Keratinocyte (primary cell): ENCODE data around the gene CLIP4. TPM values are rescaled to one million over a fixed set of nuclear protein-coding genes. Genes with fewer than 3 reads are reported as not detected.

Source experiments
- DNase-seq: peaks from one replicate; pipeline ENCODE4 v3.0.0-alpha.2; 2011; ENCODE audit warnings: low read depth, missing footprints, low spot score
- FAIRE-seq: peaks from 2 replicates; lab custom pipeline; 2011; peaks lifted over from hg19 to GRCh38; lab: Jason Lieb, UNC
- H2AFZ ChIP-seq: 2 replicates; pipeline ENCODE4 v1.6.0; 2012; ENCODE audit warnings: low read length, control low read depth, inconsistent platforms; ENCODE audit not compliant: control insufficient read depth
- H3K27ac ChIP-seq: 2 replicates; pipeline ENCODE4 v1.5.1; 2011; ENCODE audit warnings: low read length; ENCODE audit not compliant: control insufficient read depth, insufficient read depth
- H3K27me3 ChIP-seq: 3 replicates; pipeline ENCODE4 v1.6.0; 2011; ENCODE audit warnings: low read length; ENCODE audit not compliant: control insufficient read depth, insufficient read depth; ENCODE audit errors: extremely low read depth
- H3K36me3 ChIP-seq, 2 experiments: 2 replicates in 1 of 2; 3 replicates in 1 of 2; pipeline ENCODE4 v1.5.1; 2011; ENCODE audit warnings: low read length in 2 of 2, mild to moderate bottlenecking in 1 of 2; ENCODE audit not compliant: control insufficient read depth in 2 of 2, insufficient read depth in 2 of 2; ENCODE audit errors: extremely low read depth in 1 of 2
- H3K4me1 ChIP-seq: 3 replicates; pipeline ENCODE4 v1.5.1; 2011; ENCODE audit warnings: low read length; ENCODE audit not compliant: control insufficient read depth, insufficient read depth; ENCODE audit errors: extremely low read depth
- H3K4me2 ChIP-seq: 3 replicates; pipeline ENCODE4 v1.6.0; 2011; ENCODE audit warnings: low read depth, low read length; ENCODE audit not compliant: control insufficient read depth, insufficient read depth; ENCODE audit errors: extremely low read depth
- H3K4me3 ChIP-seq, 3 experiments: fragments of 200-600 bp in 1 of 3; sonication (generic) in 1 of 3; 2 replicates in 2 of 3; 3 replicates in 1 of 3; pipeline ENCODE4 v1.5.1; 2011 to 2016; ENCODE audit warnings: low read length in 3 of 3, mild to moderate bottlenecking in 3 of 3, control low read depth in 2 of 3, inconsistent platforms in 1 of 3, low read depth in 1 of 3, mixed read lengths in 1 of 3, mixed run types in 1 of 3, moderate library complexity in 1 of 3; ENCODE audit not compliant: control insufficient read depth in 2 of 3, insufficient read depth in 2 of 3; ENCODE audit errors: extremely low read depth in 1 of 3
- H3K79me2 ChIP-seq: 2 replicates; pipeline ENCODE4 v1.6.0; 2012; ENCODE audit warnings: low read length; ENCODE audit not compliant: control insufficient read depth, insufficient read depth
- H3K9ac ChIP-seq: 3 replicates; pipeline ENCODE4 v1.6.0; 2011; ENCODE audit warnings: low read length; ENCODE audit not compliant: control insufficient read depth, insufficient read depth; ENCODE audit errors: extremely low read depth
- H3K9me1 ChIP-seq: 3 replicates; pipeline ENCODE4 v1.6.0; 2011; ENCODE audit warnings: low read length; ENCODE audit not compliant: control insufficient read depth, insufficient read depth; ENCODE audit errors: extremely low read depth
- H3K9me3 ChIP-seq: 2 replicates; pipeline ENCODE4 v1.5.1; 2012; ENCODE audit warnings: low read depth, low read length; ENCODE audit not compliant: control insufficient read depth
- H4K20me1 ChIP-seq: 3 replicates; pipeline ENCODE4 v1.6.0; 2011; ENCODE audit warnings: low read length; ENCODE audit not compliant: control insufficient read depth, insufficient read depth; ENCODE audit errors: extremely low read depth
- CTCF ChIP-seq, 3 experiments: IDR thresholded peaks in 1 of 3; conservative IDR thresholded peaks in 1 of 3; optimal IDR thresholded peaks in 1 of 3; 2 replicates in 2 of 3; 3 replicates in 1 of 3; pipeline versions ENCODE3 to v1.5.1; 2011; ENCODE audit warnings: low read length in 3 of 3, mild to moderate bottlenecking in 3 of 3, moderate library complexity in 2 of 3, control low read depth in 1 of 3, inconsistent platforms in 1 of 3; ENCODE audit not compliant: insufficient read depth in 2 of 3; ENCODE audit errors: extremely low read depth in 1 of 3
- EZH2 ChIP-seq: IDR thresholded peaks from one replicate; pipeline ENCODE4 v1.6.1; 2012; ENCODE audit warnings: inconsistent platforms, mild to moderate bottlenecking, low read length, moderate library complexity
- dilution Hi-C: fragments of 300-500 bp; cut with MboI; formaldehyde crosslinking; loops from one replicate; pipeline ENCODE4 v1.7.0; 2020; ENCODE audit warnings: low sequenced_read_pairs; ENCODE audit not compliant: extremely low pct_ligation_motif_present
- polyA plus RNA-seq, 5 experiments: library from polyadenylated mRNA; depleted of rRNA in 3 of 5; stranded (reverse) in 3 of 5; stranded (forward) in 1 of 5; unstranded in 1 of 5; fragments of >200 nt; gene quantifications; 1 replicate in 1 of 5; 2 replicates in 3 of 5; 3 replicates in 1 of 5; pipeline versions ENCODE4 v1.2.1 to v1.2.3, GENCODE V29; 2011 to 2012; ENCODE audit warnings: missing spikeins in 2 of 5, low read depth in 1 of 5, low replicate concordance in 1 of 5

The CLIP4 gene
- polyA plus RNA-seq, 1 donor (not counting 4 experiments of a cell fraction or from before 2014, with no cell fraction given): 46.6 TPM

GRCh38 chr2:29130295-29130694, 15.1 kb downstream of the CLIP4 start:
- H3K4me3 ChIP-seq: peak overlapping the region in 2 of 3 experiments; percentile 25 to 46
- DNase-seq: peak; percentile 66
- peak overlapping the region; percentile 62 for H3K4me2 ChIP-seq
- peak overlapping the region; percentile 85 for H3K27ac ChIP-seq
- TF ChIP-seq CTCF (optimal IDR thresholded peaks at IDR 0.05 in 1 of 3, IDR thresholded peaks at IDR 0.05 in 1 of 3, conservative IDR thresholded peaks at IDR 0.05 in 1 of 3; ENCODE audit: extremely low read depth in 1 of 3, insufficient read depth in 2 of 3, low read length in 3 of 3): no peak
- no peak for TF ChIP-seq EZH2
- H3K4me1 ChIP-seq: peaks cover 35% of the 10 kb centered on the region
- H4K20me1 ChIP-seq: no peaks in the 10 kb centered on the region
- peak overlapping the region; percentile 66 for H3K9ac ChIP-seq
- dilution Hi-C loops: no loop called here
- peaks cover 29% of the 10 kb centered on the region for H3K79me2 ChIP-seq
- H3K36me3 ChIP-seq: peaks cover 13 to 19% of the 10 kb centered on the region in 2 experiments
- peak overlapping the region; percentile 15 for H2AFZ ChIP-seq
- FAIRE-seq: peak; percentile 97
- H3K27me3 ChIP-seq: no peaks in the 10 kb centered on the region
- no peaks in the 10 kb centered on the region for H3K9me3 ChIP-seq
- H3K9me1 ChIP-seq: no peaks in the 10 kb centered on the region

GRCh38 chr2:29134933-29135332, 19.7 kb downstream of the CLIP4 start:
- Histone ChIP-seq H3K4me1 (peaks cover 10% of the 10 kb centered on the region), H4K20me1 (no peaks in the 10 kb centered on the region), H3K27me3 (no peaks in the 10 kb centered on the region), H3K9ac (no peak overlapping the region), H3K36me3 (peaks cover 12 to 13% of the 10 kb centered on the region in 2 experiments), H3K79me2 (peaks cover 18% of the 10 kb centered on the region), H3K27ac (no peak overlapping the region), H3K4me3 (no peak overlapping the region), H3K9me3 (no peaks in the 10 kb centered on the region), H3K9me1 (no peaks in the 10 kb centered on the region), H3K4me2 (no peak overlapping the region), H2AFZ (no peak overlapping the region)
- dilution Hi-C loops: no loop called here
- no peak for DNase-seq
- no peak for TF ChIP-seq CTCF (optimal IDR thresholded peaks at IDR 0.05 in 1 of 3, IDR thresholded peaks at IDR 0.05 in 1 of 3, conservative IDR thresholded peaks at IDR 0.05 in 1 of 3; ENCODE audit: extremely low read depth in 1 of 3, insufficient read depth in 2 of 3, low read length in 3 of 3)
- TF ChIP-seq EZH2: no peak
- no peak for FAIRE-seq
